ENCODE measurements around the gene MAPK14. TPM values are rescaled to one million over a fixed set of nuclear protein-coding genes. Genes with fewer than 3 reads are reported as not detected.
"Not testable (repeated sequence)": the region's sequence is repeated elsewhere in the genome, so short reads cannot be mapped to it uniquely, and the experiment has no call there.

MAPK14 gene
- 100 to 1,000 TPM in 2 of 4 donors, 10 to 100 TPM in 2; 62.0 to 117 (median 86.2) TPM for total RNA-seq

DNA sequence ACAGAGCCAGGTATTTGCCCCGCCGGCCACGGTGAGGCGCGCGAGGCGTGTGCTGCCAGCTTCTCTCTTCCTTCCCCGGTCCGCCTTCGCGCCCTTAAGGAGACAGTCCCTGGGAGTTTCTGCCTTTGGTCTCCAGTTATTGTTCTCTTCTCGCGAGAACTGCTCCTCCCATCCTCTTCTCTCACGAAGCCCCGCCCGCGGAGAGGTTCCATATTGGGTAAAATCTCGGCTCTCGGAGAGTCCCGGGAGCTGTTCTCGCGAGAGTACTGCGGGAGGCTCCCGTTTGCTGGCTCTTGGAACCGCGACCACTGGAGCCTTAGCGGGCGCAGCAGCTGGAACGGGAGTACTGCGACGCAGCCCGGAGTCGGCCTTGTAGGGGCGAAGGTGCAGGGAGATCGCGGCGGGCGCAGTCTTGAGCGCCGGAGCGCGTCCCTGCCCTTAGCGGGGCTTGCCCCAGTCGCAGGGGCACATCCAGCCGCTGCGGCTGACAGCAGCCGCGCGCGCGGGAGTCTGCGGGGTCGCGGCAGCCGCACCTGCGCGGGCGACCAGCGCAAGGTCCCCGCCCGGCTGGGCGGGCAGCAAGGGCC lies at the start of gene MAPK14:
Gene MAPK14, plus strand, starts transcription at position 308 of the 587 bp plus-strand sequence. CDS start 350 bp downstream, outside the sequence.
- Histone ChIP-seq H3K9me3 (no peaks in the 10 kb centered on the region), H3K27me3 (no peaks in the 10 kb centered on the region), H3K36me3 (no peaks in the 10 kb centered on the region), H3K27ac (peak within 1 kb of the TSS; percentile 86 to 94), H3K4me3 (peak within 1 kb of the TSS; percentile 55 to 91), H3K4me1 (peaks cover 4 to 9% of the 10 kb centered on the region in 2 donors)
- intact Hi-C loops (cut with DNase I; ENCODE audit: low total_unique reads): loop anchor here (5.0 to 10.0 kb wide), 2 partner anchors 70 to 167 kb away; partner anchors contain the start of gene BRPF3
- TF ChIP-seq POLR2A (IDR thresholded peaks at IDR 0.05): peak; percentile 93 to 94
- TF ChIP-seq, protein P1, sequence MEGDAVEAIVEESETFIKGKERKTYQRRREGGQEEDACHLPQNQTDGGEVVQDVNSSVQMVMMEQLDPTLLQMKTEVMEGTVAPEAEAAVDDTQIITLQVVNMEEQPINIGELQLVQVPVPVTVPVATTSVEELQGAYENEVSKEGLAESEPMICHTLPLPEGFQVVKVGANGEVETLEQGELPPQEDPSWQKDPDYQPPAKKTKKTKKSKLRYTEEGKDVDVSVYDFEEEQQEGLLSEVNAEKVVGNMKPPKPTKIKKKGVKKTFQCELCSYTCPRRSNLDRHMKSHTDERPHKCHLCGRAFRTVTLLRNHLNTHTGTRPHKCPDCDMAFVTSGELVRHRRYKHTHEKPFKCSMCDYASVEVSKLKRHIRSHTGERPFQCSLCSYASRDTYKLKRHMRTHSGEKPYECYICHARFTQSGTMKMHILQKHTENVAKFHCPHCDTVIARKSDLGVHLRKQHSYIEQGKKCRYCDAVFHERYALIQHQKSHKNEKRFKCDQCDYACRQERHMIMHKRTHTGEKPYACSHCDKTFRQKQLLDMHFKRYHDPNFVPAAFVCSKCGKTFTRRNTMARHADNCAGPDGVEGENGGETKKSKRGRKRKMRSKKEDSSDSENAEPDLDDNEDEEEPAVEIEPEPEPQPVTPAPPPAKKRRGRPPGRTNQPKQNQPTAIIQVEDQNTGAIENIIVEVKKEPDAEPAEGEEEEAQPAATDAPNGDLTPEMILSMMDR (IDR thresholded peaks at IDR 0.05): peak; percentile 93 to 98 (median 97)
- peak; percentile 99 to 100 for DNase-seq

DNA sequence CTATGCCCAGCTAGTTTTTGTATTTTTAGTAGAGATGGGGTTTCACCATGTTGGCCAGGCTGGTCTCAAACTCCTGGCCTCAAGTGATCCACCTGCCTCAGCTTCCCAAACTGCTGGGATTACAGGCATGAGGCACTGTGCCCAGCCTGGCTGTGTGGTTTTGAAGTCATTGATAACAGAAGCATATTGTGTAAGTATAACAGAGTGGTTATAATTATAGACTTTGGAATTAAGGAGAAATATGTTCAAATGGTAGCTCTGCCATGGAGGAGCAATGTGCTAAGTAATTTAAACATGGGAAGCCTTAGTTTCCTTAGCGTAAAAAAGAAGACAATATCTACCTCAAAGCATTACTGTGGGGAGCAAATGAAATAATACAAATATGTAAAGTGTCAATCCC lies 47.5 kb upstream of the MAPK14 start:
- H3K27me3 ChIP-seq; H3K27ac ChIP-seq; H3K9me3 ChIP-seq; DNase-seq; intact Hi-C loops (cut with DNase I; ENCODE audit: low total_unique reads); H3K36me3 ChIP-seq; H3K4me1 ChIP-seq; H3K4me3 ChIP-seq: not testable (repeated sequence)

DNA sequence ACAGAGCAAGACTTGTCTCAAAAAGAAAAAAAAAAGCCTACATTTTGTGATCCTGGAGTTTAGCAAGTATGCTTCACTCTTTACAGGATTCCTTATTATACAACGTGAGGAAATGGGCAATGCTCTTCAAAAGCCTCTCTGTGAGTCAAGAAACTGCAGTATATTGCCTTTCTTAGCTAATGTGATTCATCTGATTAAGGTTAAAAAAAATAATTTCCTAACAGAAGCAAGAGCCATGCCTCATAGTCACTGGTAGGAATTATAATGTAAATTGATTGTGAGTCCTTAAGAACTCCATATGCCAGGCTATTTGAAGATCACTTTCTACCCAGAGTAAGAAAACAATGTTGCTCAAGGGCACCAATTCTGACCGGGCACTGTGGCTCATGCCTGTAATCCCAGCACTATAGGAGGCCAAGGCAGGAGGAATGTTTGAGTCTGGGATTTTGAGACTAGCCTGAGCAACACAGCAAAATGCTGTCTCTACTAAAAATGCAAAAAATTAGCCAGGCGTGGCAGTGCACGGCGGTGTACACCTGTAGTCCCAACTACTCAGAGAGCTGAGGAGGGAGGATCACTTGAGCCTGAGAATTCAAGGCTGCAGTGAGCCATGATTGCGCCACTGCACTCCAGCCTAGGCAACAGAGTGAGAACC lies 46.5 kb upstream of the MAPK14 start:
- no peaks in the 10 kb centered on the region for H3K4me1 ChIP-seq
- no peaks in the 10 kb centered on the region for H3K27me3 ChIP-seq
- no peak overlapping the region for H3K27ac ChIP-seq
- TF ChIP-seq, protein P1 (IDR thresholded peaks at IDR 0.05): no peak
- TF ChIP-seq POLR2A (IDR thresholded peaks at IDR 0.05): no peak
- no peak for DNase-seq
- no peaks in the 10 kb centered on the region for H3K9me3 ChIP-seq
- intact Hi-C loops (cut with DNase I; ENCODE audit: low total_unique reads): no loop called here
- H3K4me3 ChIP-seq: no peak overlapping the region
- H3K36me3 ChIP-seq: no peaks in the 10 kb centered on the region

DNA sequence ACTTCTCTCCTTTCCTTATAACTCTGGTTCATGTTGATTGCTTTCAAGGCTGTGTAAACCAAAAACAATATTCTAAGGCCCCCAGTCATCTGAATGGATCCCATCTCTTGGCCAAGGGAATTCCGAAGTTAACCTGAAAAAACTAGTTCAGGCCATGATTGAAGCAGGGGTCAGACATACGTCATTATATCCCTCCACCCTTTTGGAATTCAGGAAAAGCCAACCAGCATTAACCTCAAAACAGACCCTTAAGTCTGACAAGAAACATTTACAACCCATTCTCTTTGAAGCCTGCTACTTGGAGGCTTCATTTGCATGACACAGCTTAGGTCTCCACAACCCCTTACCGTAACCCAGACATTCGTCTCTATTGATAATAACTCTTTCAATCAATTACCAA lies 42.9 kb upstream of the MAPK14 start:
- Histone ChIP-seq H3K9me3 (no peaks in the 10 kb centered on the region), H3K27me3 (no peaks in the 10 kb centered on the region), H3K4me1 (no peaks in the 10 kb centered on the region), H3K4me3 (no peak overlapping the region), H3K27ac (no peak overlapping the region), H3K36me3 (no peaks in the 10 kb centered on the region)
- no peak for TF ChIP-seq POLR2A (IDR thresholded peaks at IDR 0.05)
- TF ChIP-seq, protein P1 (IDR thresholded peaks at IDR 0.05): no peak
- no peak for DNase-seq
- intact Hi-C loops (cut with DNase I; ENCODE audit: low total_unique reads): no loop called here

DNA sequence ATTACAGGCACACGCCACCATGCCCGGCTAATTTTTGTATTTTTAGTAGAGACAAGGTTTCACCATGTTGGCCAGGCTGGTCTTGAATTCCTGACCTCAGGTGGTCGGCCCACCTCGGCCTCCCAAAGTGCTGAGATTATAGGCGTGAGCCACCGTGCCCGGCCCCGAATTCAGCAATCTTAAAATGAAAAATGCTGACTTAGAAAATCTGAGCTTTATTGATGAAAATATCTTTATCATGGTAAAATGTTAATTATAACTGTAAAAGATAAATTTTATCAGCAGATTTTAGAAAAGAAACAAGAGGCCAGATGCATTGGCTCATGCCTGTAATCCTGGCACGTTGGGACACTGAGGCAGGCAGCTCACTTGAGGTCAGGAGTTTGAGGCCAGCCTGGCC lies 39.6 kb upstream of the MAPK14 start:
- H3K4me3 ChIP-seq; H3K4me1 ChIP-seq; DNase-seq; H3K27me3 ChIP-seq; H3K9me3 ChIP-seq; H3K36me3 ChIP-seq; intact Hi-C loops (cut with DNase I; ENCODE audit: low total_unique reads); H3K27ac ChIP-seq: not testable (repeated sequence)

DNA sequence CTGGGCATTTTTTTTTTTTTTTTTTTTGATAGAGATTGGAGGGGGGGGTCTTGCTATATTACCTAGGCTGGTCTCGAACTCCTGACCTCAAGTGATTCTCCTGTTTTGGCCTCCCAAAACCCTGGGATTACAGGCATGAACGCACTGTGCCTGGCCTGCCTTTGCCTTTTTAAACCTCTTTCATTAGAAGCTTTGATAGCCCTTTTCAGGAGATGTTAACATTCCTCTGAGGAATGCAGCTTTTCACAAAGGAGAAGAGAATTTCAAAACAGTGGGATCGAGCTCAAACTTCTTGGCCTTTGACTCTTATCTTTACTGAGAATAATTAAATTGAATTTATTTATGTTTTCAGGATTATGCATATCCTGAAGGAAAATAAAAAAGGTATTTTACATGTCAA lies 34.5 kb upstream of the MAPK14 start:
- H3K9me3 ChIP-seq: no peaks in the 10 kb centered on the region
- H3K27ac ChIP-seq: no peak overlapping the region
- TF ChIP-seq, protein P1 (IDR thresholded peaks at IDR 0.05): no peak
- TF ChIP-seq POLR2A (IDR thresholded peaks at IDR 0.05): no peak
- no peaks in the 10 kb centered on the region for H3K4me1 ChIP-seq
- intact Hi-C loops (cut with DNase I; ENCODE audit: low total_unique reads): no loop called here
- H3K36me3 ChIP-seq: no peaks in the 10 kb centered on the region
- DNase-seq: no peak
- no peak overlapping the region for H3K4me3 ChIP-seq
- no peaks in the 10 kb centered on the region for H3K27me3 ChIP-seq
